ENCODE data around the gene ATP5F1A. TPM values are rescaled to one million over a fixed set of nuclear protein-coding genes. Genes with fewer than 3 reads are reported as not detected.
"Not testable (repeated sequence)": the region's sequence is repeated elsewhere in the genome, so short reads cannot be mapped to it uniquely, and the experiment has no call there.

ATP5F1A gene
- total RNA-seq, 2 experiments from 2014 or later = 377 to 385 TPM

GRCh38 chr18:46104128-46104911 lies 6.2 kb upstream of the ATP5F1A start, which contains the start of gene HAUS1:
TSS of gene HAUS1 (plus strand) at chr18:46104385. CDS start at chr18:46104412, 27 bp downstream.
- DNase-seq = peak; percentile 84
- CTCF ChIA-PET = interaction anchor here (1.0 to 1.5 kb wide), 3 partner anchors 9 to 44 kb away, joined by 3 to 4 read pairs (median 3); no protein-coding TSS in a partner anchor

GRCh38 chr18:46099463-46099862 lies 1.4 kb upstream of the ATP5F1A start:
- H3K27me3 Mint-ChIP-seq (ENCODE audit: low read depth) = no peaks in the 10 kb centered on the region
- ChIA-PET CTCF (interaction anchor here (2.3 kb wide), 1 partner anchor 74 kb away, joined by 12 read pairs; a partner anchor contains a TSS), POLR2A (no interaction called here)
- no peaks in the 10 kb centered on the region for H3K9me3 Mint-ChIP-seq (ENCODE audit: insufficient read depth)
- H3K4me3 Mint-ChIP-seq = no peak overlapping the region
- H3K27ac Mint-ChIP-seq = no peak overlapping the region
- H3K4me1 Mint-ChIP-seq (ENCODE audit: low read depth) = peaks cover 33% of the 10 kb centered on the region
- no peak for DNase-seq
- peaks cover 18% of the 10 kb centered on the region for H3K36me3 Mint-ChIP-seq (ENCODE audit: low read depth)
- no peak for ATAC-seq

More at GRCh38 chr18:46104128-46104911, 6.2 kb upstream of the ATP5F1A start, which contains the start of gene HAUS1:
- H3K9me3 Mint-ChIP-seq (ENCODE audit: insufficient read depth) = no peaks in the 10 kb centered on the region
- peaks cover 32% of the 10 kb centered on the region for H3K4me1 Mint-ChIP-seq (ENCODE audit: low read depth)
- ATAC-seq = peak; percentile 91
- H3K27me3 Mint-ChIP-seq (ENCODE audit: low read depth) = no peaks in the 10 kb centered on the region
- H3K4me3 Mint-ChIP-seq = peak within 1 kb of the TSS; percentile 97
- peaks cover 27% of the 10 kb centered on the region for H3K36me3 Mint-ChIP-seq (ENCODE audit: low read depth)
- peak within 1 kb of the TSS; percentile 94 for H3K27ac Mint-ChIP-seq
- POLR2A ChIA-PET = no interaction called here

GRCh38 chr18:46098616-46098933 lies 479 bp upstream of the ATP5F1A start:
- no peak for DNase-seq
- Mint-ChIP-seq H3K4me3 (peak overlapping the region; percentile 98), H3K27ac (peak overlapping the region; percentile 95), H3K9me3 (ENCODE audit: insufficient read depth) (no peaks in the 10 kb centered on the region), H3K4me1 (ENCODE audit: low read depth) (peaks cover 33% of the 10 kb centered on the region), H3K27me3 (ENCODE audit: low read depth) (no peaks in the 10 kb centered on the region), H3K36me3 (ENCODE audit: low read depth) (peaks cover 25% of the 10 kb centered on the region)
- CTCF ChIA-PET = interaction anchor here (2.3 kb wide), 1 partner anchor 75 kb away, joined by 12 read pairs; a partner anchor contains a TSS
- POLR2A ChIA-PET = interaction anchor here (0.7 to 1.2 kb wide), 4 partner anchors 13 to 122 kb away, joined by 3 to 4 read pairs (median 4); no protein-coding TSS in a partner anchor
- no peak for ATAC-seq

GRCh38 chr18:46097431-46097800 lies 680 bp downstream of the ATP5F1A start:
- peaks cover 32% of the 10 kb centered on the region for H3K36me3 Mint-ChIP-seq (ENCODE audit: low read depth)
- H3K4me3 Mint-ChIP-seq = peak overlapping the region; percentile 98
- H3K27me3 Mint-ChIP-seq (ENCODE audit: low read depth) = no peaks in the 10 kb centered on the region
- ChIA-PET CTCF (interaction anchor here (0.6 to 2.3 kb wide), 11 partner anchors 12 to 560 kb away, joined by 3 to 12 read pairs (median 4); partner anchors contain the start of gene PSTPIP2), POLR2A (interaction anchor here (0.7 to 1.2 kb wide), 3 partner anchors 22 to 76 kb away, joined by 3 to 5 read pairs (median 4); a partner anchor contains a TSS)
- peak overlapping the region; percentile 95 for H3K27ac Mint-ChIP-seq
- peaks cover 32% of the 10 kb centered on the region for H3K4me1 Mint-ChIP-seq (ENCODE audit: low read depth)
- DNase-seq = peak; percentile 29
- peak; percentile 21 for ATAC-seq
- H3K9me3 Mint-ChIP-seq (ENCODE audit: insufficient read depth) = no peaks in the 10 kb centered on the region

- Mint-ChIP-seq H3K4me3 (peak overlapping the region; percentile 98), H3K36me3 (ENCODE audit: low read depth) (peaks cover 36% of the 10 kb centered on the region), H3K9me3 (ENCODE audit: insufficient read depth) (no peaks in the 10 kb centered on the region), H3K4me1 (ENCODE audit: low read depth) (peaks cover 33% of the 10 kb centered on the region), H3K27ac (peak overlapping the region; percentile 95), H3K27me3 (ENCODE audit: low read depth) (no peaks in the 10 kb centered on the region)
- ChIA-PET CTCF (interaction anchor here (0.6 to 2.3 kb wide), 12 partner anchors 12 to 561 kb away, joined by 3 to 12 read pairs (median 4); partner anchors contain the start of gene PSTPIP2), POLR2A (interaction anchor here (0.8 kb wide), 1 partner anchor 10 kb away, joined by 4 read pairs; no protein-coding TSS in a partner anchor)
- no peak for DNase-seq
- ATAC-seq = no peak
These were observed 1.3 kb downstream of the ATP5F1A start for GRCh38 chr18:46096651-46097300.

- Mint-ChIP-seq H3K4me1 (ENCODE audit: low read depth) (peaks cover 43% of the 10 kb centered on the region), H3K27me3 (ENCODE audit: low read depth) (no peaks in the 10 kb centered on the region), H3K36me3 (ENCODE audit: low read depth) (peaks cover 49% of the 10 kb centered on the region), H3K4me3 (no peak overlapping the region), H3K9me3 (ENCODE audit: insufficient read depth) (no peaks in the 10 kb centered on the region), H3K27ac (no peak overlapping the region)
- POLR2A ChIA-PET = no interaction called here
- CTCF ChIA-PET = interaction anchor here (1.1 kb wide), 1 partner anchor 22 kb away, joined by 3 read pairs; no protein-coding TSS in a partner anchor
- ATAC-seq (no peak), DNase-seq (no peak)
These were observed 2.6 kb downstream of the ATP5F1A start for GRCh38 chr18:46095532-46095931.

GRCh38 chr18:46088501-46088900 lies 9.6 kb downstream of the ATP5F1A start:
- ATAC-seq; POLR2A ChIA-PET; CTCF ChIA-PET; H3K27ac Mint-ChIP-seq; H3K4me3 Mint-ChIP-seq; H3K9me3 Mint-ChIP-seq (ENCODE audit: insufficient read depth); H3K27me3 Mint-ChIP-seq (ENCODE audit: low read depth); DNase-seq: not testable (repeated sequence)
- Mint-ChIP-seq H3K4me1 (ENCODE audit: low read depth) (peaks cover 15% of the 10 kb centered on the region), H3K36me3 (ENCODE audit: low read depth) (peaks cover 87% of the 10 kb centered on the region)

- no peak overlapping the region for H3K27ac Mint-ChIP-seq
- H3K4me3 Mint-ChIP-seq = no peak overlapping the region
- H3K36me3 Mint-ChIP-seq (ENCODE audit: low read depth) = peaks cover 75% of the 10 kb centered on the region
- no peak for ATAC-seq
- no peaks in the 10 kb centered on the region for H3K4me1 Mint-ChIP-seq (ENCODE audit: low read depth)
- DNase-seq = no peak
- no peaks in the 10 kb centered on the region for H3K27me3 Mint-ChIP-seq (ENCODE audit: low read depth)
- no peaks in the 10 kb centered on the region for H3K9me3 Mint-ChIP-seq (ENCODE audit: insufficient read depth)
- POLR2A ChIA-PET = interaction anchor here (1.5 kb wide), 1 partner anchor 14 kb away, joined by 4 read pairs; no protein-coding TSS in a partner anchor
- CTCF ChIA-PET = interaction anchor here (0.8 to 2.8 kb wide), 2 partner anchors 11 to 12 kb away, joined by 4 to 18 read pairs; partner anchors contain the start of gene PSTPIP2
These were observed 13.7 kb downstream of the ATP5F1A start for GRCh38 chr18:46084431-46084830.

GRCh38 chr18:46080156-46080555 lies 17.9 kb downstream of the ATP5F1A start:
- Mint-ChIP-seq H3K27me3 (ENCODE audit: low read depth) (no peaks in the 10 kb centered on the region), H3K27ac (no peak overlapping the region), H3K9me3 (ENCODE audit: insufficient read depth) (no peaks in the 10 kb centered on the region), H3K4me1 (ENCODE audit: low read depth) (no peaks in the 10 kb centered on the region), H3K36me3 (ENCODE audit: low read depth) (peaks cover 43% of the 10 kb centered on the region), H3K4me3 (no peak overlapping the region)
- ATAC-seq = no peak
- DNase-seq = no peak
- POLR2A ChIA-PET = interaction anchor here (0.6 kb wide), 1 partner anchor 34 kb away, joined by 4 read pairs; no protein-coding TSS in a partner anchor
- CTCF ChIA-PET = interaction anchor here (1.5 kb wide), 1 partner anchor 14 kb away, joined by 4 read pairs; no protein-coding TSS in a partner anchor

- peaks cover 37% of the 10 kb centered on the region for H3K36me3 Mint-ChIP-seq (ENCODE audit: low read depth)
- no peak overlapping the region for H3K27ac Mint-ChIP-seq
- CTCF ChIA-PET = interaction anchor here (1.3 to 1.5 kb wide), 2 partner anchors 15 to 105 kb away, joined by 3 to 4 read pairs; no protein-coding TSS in a partner anchor
- POLR2A ChIA-PET = no interaction called here
- H3K4me1 Mint-ChIP-seq (ENCODE audit: low read depth) = no peaks in the 10 kb centered on the region
- H3K9me3 Mint-ChIP-seq (ENCODE audit: insufficient read depth) = no peaks in the 10 kb centered on the region
- DNase-seq (no peak), ATAC-seq (no peak)
- H3K4me3 Mint-ChIP-seq = no peak overlapping the region
- no peaks in the 10 kb centered on the region for H3K27me3 Mint-ChIP-seq (ENCODE audit: low read depth)
These were observed 18.8 kb downstream of the ATP5F1A start for GRCh38 chr18:46079336-46079735.

GRCh38 chr18:46073474-46074331 lies 24.4 kb downstream of the ATP5F1A start:
- H3K4me1 Mint-ChIP-seq (ENCODE audit: low read depth) = peaks cover 32% of the 10 kb centered on the region
- ChIA-PET POLR2A (interaction anchor here (0.5 to 1.0 kb wide), 4 partner anchors 19 to 175 kb away, joined by 3 read pairs; no protein-coding TSS in a partner anchor), CTCF (interaction anchor here (0.7 to 3.3 kb wide), 57 partner anchors 10 to 449 kb away, joined by 3 to 69 read pairs (median 7); partner anchors contain the start of genes ATP5F1A and SLC14A1)
- ATAC-seq (peak; percentile 45), DNase-seq (peak; percentile 75)
- no peak overlapping the region for H3K27ac Mint-ChIP-seq
- H3K27me3 Mint-ChIP-seq (ENCODE audit: low read depth) = no peaks in the 10 kb centered on the region
- no peaks in the 10 kb centered on the region for H3K9me3 Mint-ChIP-seq (ENCODE audit: insufficient read depth)
- no peak overlapping the region for H3K4me3 Mint-ChIP-seq
- peaks cover 6% of the 10 kb centered on the region for H3K36me3 Mint-ChIP-seq (ENCODE audit: low read depth)

Measured in activated CD8-positive, alpha-beta T cell treated with anti-CD3 and anti-CD28 coated beads, Interleukin-2, amount 10 ng/mL, durations not matched to agents 7 days and 5 days (primary cell).